ENCODE data around the gene HSPG2. TPM values are rescaled to one million over a fixed set of nuclear protein-coding genes. Genes with fewer than 3 reads are reported as not detected.

HSPG2 gene
- total and polyA plus RNA-seq, 2 of the 8 experiments (the other 6 are each of a cell fraction or from before 2014, with no cell fraction given) = 17.8 to 111 TPM

GRCh38 chr1:21852282-21853130, 84.6 kb downstream of the HSPG2 start:
- DNase-seq (ENCODE audit: low read depth in 1 of 2, low spot score in 2 of 2) (no peak), FAIRE-seq (no peak)
- no peaks in the 10 kb centered on the region for H3K23me2 ChIP-seq (ENCODE audit: low read depth, low read length)
- no peaks in the 10 kb centered on the region for H3K79me1 ChIP-seq (ENCODE audit: low read depth, low read length)
- H4K5ac ChIP-seq (ENCODE audit: insufficient read length, low read depth, low read length) = no peak overlapping the region
- no peak overlapping the region for H3K27ac ChIP-seq (ENCODE audit: low read depth, low read length)
- H3K14ac ChIP-seq (ENCODE audit: insufficient read length) = no peak overlapping the region
- no peak overlapping the region for H3K9ac ChIP-seq (replicated peaks in 1 of 4; ENCODE audit: extremely low read depth in 1 of 4, low read depth in 3 of 4, low read length in 3 of 4)
- no peak overlapping the region for H3K4me2 ChIP-seq (ENCODE audit: insufficient read depth in 1 of 2, low read depth in 2 of 2, low read length in 2 of 2)
- ChIA-PET CTCF (ENCODE audit: partially characterized antibody) (interaction anchor here (1.1 kb wide), 1 partner anchor 11 kb away, joined by 3 read pairs; no protein-coding TSS in a partner anchor), POLR2A (ENCODE audit: partially characterized antibody) (interaction anchor here (0.8 to 1.1 kb wide), 2 partner anchors 10 to 29 kb away, joined by 3 read pairs; no protein-coding TSS in a partner anchor)
- H2BK5ac ChIP-seq (ENCODE audit: low read depth, low read length) = no peak overlapping the region
- no peak overlapping the region for H2AFZ ChIP-seq (ENCODE audit: low read length)
- peaks cover 17 to 68% (median 45%) of the 10 kb centered on the region in 4 experiments for H3K36me3 ChIP-seq (ENCODE audit: control insufficient read depth in 2 of 4, insufficient read depth in 4 of 4, low read length in 3 of 4)
- no peak overlapping the region for H3K18ac ChIP-seq (ENCODE audit: extremely low read depth, low read length)
- no peaks in the 10 kb centered on the region for H3K27me3 ChIP-seq (replicated peaks in 1 of 4; ENCODE audit: control insufficient read depth in 3 of 4, extremely low read depth in 1 of 4, insufficient read depth in 3 of 4, low read length in 3 of 4)
- no peak overlapping the region for H2BK15ac ChIP-seq (ENCODE audit: low read length)
- H4K20me1 ChIP-seq (replicated peaks in 1 of 2; ENCODE audit: control insufficient read depth in 1 of 2, insufficient read depth in 2 of 2, low read length in 2 of 2) = peaks cover 0 to 12% of the 10 kb centered on the region in 2 experiments
- H3K4me3 ChIP-seq (ENCODE audit: extremely low read depth in 1 of 4, insufficient read depth in 2 of 4, low read depth in 3 of 4, low read length in 4 of 4) = no peak overlapping the region
- no peak overlapping the region for H3K4ac ChIP-seq (replicated peaks; ENCODE audit: insufficient read length, low read depth, low read length)
- H3K4me1 ChIP-seq (replicated peaks in 1 of 4; ENCODE audit: control insufficient read depth in 3 of 4, insufficient read depth in 4 of 4, low read length in 3 of 4) = no peaks in the 10 kb centered on the region
- H4K91ac ChIP-seq (replicated peaks; ENCODE audit: insufficient read length, low read length) = no peak overlapping the region
- H2BK12ac ChIP-seq (ENCODE audit: low read depth, low read length) = no peak overlapping the region
- no peak overlapping the region for H4K8ac ChIP-seq (ENCODE audit: extremely low read depth, insufficient read depth, low read length)
- no peak overlapping the region for H3K56ac ChIP-seq (replicated peaks; ENCODE audit: insufficient read length, low read depth, low read length)
- H2AK5ac ChIP-seq (ENCODE audit: low read depth, low read length) = no peak overlapping the region
- no peaks in the 10 kb centered on the region for H3K9me3 ChIP-seq (ENCODE audit: insufficient read depth in 2 of 2, low read depth in 1 of 2, low read length in 1 of 2)
- no peak overlapping the region for H2BK20ac ChIP-seq (ENCODE audit: low read length)
- H3K79me2 ChIP-seq (ENCODE audit: control insufficient read depth in 1 of 2, insufficient read depth in 2 of 2, low read length in 2 of 2) = no peaks in the 10 kb centered on the region
- TF ChIP-seq, protein P1, sequence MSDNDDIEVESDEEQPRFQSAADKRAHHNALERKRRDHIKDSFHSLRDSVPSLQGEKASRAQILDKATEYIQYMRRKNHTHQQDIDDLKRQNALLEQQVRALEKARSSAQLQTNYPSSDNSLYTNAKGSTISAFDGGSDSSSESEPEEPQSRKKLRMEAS (IDR thresholded peaks at IDR 0.05) = no peak
- no peak for TF ChIP-seq SP2 (IDR thresholded peaks at IDR 0.05; ENCODE audit: low read length)
- WGBS, 2 experiments (ENCODE audit: extremely low coverage in 1 of 2, insufficient coverage in 1 of 2, insufficient read length in 1 of 2, insufficient replicate concordance in 2 of 2, low coverage in 1 of 2, low lambda C conversion rate in 2 of 2, missing lambda C conversion rate in 1 of 2) = 96% methylated on average over 21 of the region's 29 CpGs; no CpG with 5 or more reads in 1 of the 2 experiments
- no peak overlapping the region for H2BK120ac ChIP-seq (replicated peaks; ENCODE audit: low read depth, low read length)
- H3K23ac ChIP-seq (ENCODE audit: insufficient read length) = no peak overlapping the region
